ENCODE results near the gene EHMT1.

DNA sequence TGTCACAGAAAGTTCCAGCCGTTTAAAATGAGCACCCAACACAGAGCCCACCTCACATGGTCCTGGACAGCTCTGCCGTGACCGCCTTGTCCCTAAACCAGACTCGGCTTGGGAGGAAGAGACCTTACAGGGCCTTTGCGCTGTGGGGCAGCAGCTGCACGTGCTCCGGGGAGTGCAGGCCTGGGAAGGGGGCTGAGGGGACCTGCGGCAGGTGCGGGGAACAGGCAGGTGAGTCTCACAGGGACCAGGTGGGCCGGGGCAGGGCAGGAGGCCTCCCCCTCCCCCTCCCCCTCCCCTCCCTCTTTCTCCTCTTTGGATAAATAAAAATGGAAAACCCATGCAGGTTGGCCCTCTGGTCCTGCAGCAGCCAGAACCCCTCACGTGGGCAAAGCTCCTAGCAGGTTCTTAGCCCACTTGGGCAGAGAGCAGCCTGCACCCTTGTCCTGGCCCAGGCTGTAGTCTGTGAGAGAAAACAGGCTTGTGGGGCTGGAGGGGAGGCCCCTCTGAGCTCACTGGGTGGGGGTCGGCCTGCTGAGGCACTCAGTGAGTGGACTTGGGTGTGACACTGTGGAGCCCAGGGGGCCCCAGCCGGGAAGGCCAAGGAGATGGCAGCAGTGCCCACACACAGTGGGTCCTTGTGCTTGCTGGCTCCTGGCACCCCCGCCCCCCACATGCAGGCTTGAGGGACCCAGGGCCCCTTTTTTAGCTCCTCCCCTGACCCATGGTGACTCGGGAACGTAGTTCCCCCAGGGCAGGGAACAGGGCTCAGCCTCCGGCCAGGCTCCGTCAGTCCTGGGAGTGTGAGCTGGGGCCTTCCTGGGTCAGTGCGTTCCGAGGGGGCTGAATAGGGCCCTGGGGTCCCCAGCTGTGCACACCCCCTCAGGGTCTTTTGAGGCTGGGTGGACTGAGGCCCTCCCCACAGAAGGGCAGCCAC is 218.8 kb downstream of the EHMT1 start:
- TF ChIP-seq, protein P1, sequence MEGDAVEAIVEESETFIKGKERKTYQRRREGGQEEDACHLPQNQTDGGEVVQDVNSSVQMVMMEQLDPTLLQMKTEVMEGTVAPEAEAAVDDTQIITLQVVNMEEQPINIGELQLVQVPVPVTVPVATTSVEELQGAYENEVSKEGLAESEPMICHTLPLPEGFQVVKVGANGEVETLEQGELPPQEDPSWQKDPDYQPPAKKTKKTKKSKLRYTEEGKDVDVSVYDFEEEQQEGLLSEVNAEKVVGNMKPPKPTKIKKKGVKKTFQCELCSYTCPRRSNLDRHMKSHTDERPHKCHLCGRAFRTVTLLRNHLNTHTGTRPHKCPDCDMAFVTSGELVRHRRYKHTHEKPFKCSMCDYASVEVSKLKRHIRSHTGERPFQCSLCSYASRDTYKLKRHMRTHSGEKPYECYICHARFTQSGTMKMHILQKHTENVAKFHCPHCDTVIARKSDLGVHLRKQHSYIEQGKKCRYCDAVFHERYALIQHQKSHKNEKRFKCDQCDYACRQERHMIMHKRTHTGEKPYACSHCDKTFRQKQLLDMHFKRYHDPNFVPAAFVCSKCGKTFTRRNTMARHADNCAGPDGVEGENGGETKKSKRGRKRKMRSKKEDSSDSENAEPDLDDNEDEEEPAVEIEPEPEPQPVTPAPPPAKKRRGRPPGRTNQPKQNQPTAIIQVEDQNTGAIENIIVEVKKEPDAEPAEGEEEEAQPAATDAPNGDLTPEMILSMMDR (conservative IDR thresholded peaks at IDR 0.05; ENCODE audit: low read length), result no peak
- no peak for TF ChIP-seq EZH2phosphoT487 (IDR thresholded peaks at IDR 0.05; ENCODE audit: borderline replicate concordance, low read depth, low read length)
